Right cardiac atrium (tissue), 5 donors: ENCODE data around the gene KCNA2. TPM values are rescaled to one million over a fixed set of nuclear protein-coding genes. Genes with fewer than 3 reads are reported as not detected.
A peak's percentile ranks its signal among the peaks of the same experiment; 100 is the strongest.

Source experiments
- ATAC-seq, 2 donors: fragments of 200-7000 bp; cut with Tn5 transposase; one replicate each; pipeline versions ENCODE4 v1.8.0 to v1.9.1; 2020; ENCODE audit warnings: moderate library complexity in 2 of 2, mild to moderate bottlenecking in 1 of 2
- DNase-seq, 3 donors: peaks; one replicate each; pipeline ENCODE4 v3.0.0-alpha.2; 2020
- H3K27ac ChIP-seq: one replicate; pipeline ENCODE4 v1.5.1; 2013; ENCODE audit warnings: mild to moderate bottlenecking, low read length, control low read depth, moderate library complexity
- H3K27me3 ChIP-seq: one replicate; pipeline ENCODE4 v1.6.1; 2013; ENCODE audit not compliant: control insufficient read depth, insufficient read depth
- H3K4me1 ChIP-seq: one replicate; pipeline ENCODE4 v1.6.1; 2013; ENCODE audit warnings: low read length; ENCODE audit not compliant: control insufficient read depth, insufficient read depth
- H3K4me3 ChIP-seq: one replicate; pipeline ENCODE4 v1.5.1; 2013; ENCODE audit warnings: low read length, control low read depth
- H3K9me3 ChIP-seq: one replicate; pipeline ENCODE4 v1.6.1; 2013; ENCODE audit warnings: low read length; ENCODE audit not compliant: control insufficient read depth
- WGBS: extraction: QIAGEN DNeasy Blood & Tissue Kit; methylation state at CpG from one replicate; pipeline ENCODE4 v1.1.7; 2013; 5-methylcytosine and 5-hydroxymethylcytosine counted together
- intact Hi-C, 4 donors: fragments of 100-400 bp; cut with DNase I; formaldehyde crosslinking; loops; one replicate each; pipeline versions ENCODE4 v1.11.0 to v1.14.0; 2022 to 2023
- polyA plus RNA-seq: library from polyadenylated mRNA; stranded (reverse); fragments of 200-250 nt; gene quantifications from one replicate; pipeline ENCODE4 v1.2.3, GENCODE V29; 2013
- total RNA-seq, 4 donors: library from RNA; stranded (reverse); fragmentation: NEBNext Ultra II Directional; extraction: Animal tissue kit (Norgen Biotek cat#: 25700); gene quantifications; one replicate each; pipeline ENCODE4 v1.2.1, GENCODE V29; 2021
- donor health status: healthy with polysubstance abuse.
- donor health status: DM: no; HTN: yes; CAD: no.
- donor health status: DM: no; HTN: no; CAD: no.
- donor health status: DM: no; HTN: yes; CAD: no; lungs with severe emphysema.
- donor health status: DM: yes; HTN: yes; CAD: no.

KCNA2 gene
- total and polyA plus RNA-seq, 5 donors, result 0.48 to 1.5 (median 0.82) TPM

DNA sequence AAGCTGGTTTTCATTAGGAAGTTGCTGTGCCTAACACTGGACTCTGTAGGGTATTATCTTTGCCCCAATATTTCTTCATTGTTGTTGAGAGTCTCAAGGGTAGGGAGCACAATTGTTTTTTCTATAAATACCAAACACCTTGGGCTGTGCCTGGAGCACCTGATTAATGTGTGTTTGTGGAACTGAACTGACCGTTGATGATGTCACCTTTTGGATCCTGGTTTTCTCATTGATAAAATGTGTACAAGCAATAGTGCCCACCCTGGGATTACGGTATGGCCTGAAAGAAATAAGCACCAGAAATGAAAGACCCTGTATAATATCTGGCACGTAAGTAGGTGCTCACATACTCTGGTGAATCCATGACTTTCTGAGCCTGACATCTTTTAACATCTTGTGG is 39.3 kb downstream of the KCNA2 start:
- Histone ChIP-seq H3K4me3 (no peak overlapping the region), H3K27me3 (no peaks in the 10 kb centered on the region), H3K9me3 (no peaks in the 10 kb centered on the region), H3K4me1 (no peaks in the 10 kb centered on the region), H3K27ac (no peak overlapping the region)
- ATAC-seq (no peak), DNase-seq (no peak)
- WGBS, result 71% methylated on average over 3 of the region's 3 CpGs
- intact Hi-C loops, result no loop called here

DNA sequence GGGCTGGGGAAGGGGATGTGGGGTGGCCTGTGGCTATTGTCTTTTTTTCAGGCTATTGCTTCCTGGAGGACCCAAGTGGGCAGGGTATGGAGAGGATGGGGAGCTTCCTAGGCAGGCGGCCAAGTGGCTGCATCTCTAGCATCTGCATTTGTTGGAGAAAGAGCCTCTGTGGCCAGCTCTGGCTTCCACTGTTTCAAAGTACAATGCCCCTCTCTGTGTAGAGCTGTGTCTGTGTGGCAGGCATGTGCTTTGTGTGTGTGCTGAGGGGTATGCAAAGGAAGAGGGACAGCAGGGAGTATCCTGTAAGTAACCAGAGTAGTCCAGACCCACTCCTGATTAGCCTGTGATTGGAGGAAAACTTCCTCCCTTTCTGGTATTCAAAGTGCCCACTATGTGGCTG is 40.6 kb downstream of the KCNA2 start:
- WGBS, result 50% methylated on average over 1 of the region's 1 CpG
- ATAC-seq, result no peak
- H3K27me3 ChIP-seq, result no peaks in the 10 kb centered on the region

DNA sequence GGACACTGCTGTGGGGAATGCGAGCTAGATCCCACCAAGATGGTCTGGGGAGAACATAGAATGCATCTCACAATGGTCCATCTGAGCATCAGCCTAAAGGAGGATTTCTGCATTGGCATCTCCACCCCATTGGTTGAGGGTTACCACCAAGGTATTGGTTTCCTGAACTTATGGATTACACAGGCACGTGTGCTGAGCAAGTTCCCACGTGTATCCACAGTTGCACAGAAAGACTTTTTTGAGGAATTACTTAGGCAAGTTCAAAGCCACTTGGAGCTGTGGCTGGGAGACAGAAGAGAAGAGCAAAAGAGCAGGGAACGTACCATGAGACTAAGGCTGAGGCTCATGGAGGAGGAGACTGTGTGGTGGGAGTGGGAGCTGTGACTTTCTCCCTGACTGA is 43.1 kb downstream of the KCNA2 start:
- Histone ChIP-seq H3K9me3 (no peaks in the 10 kb centered on the region), H3K4me1 (no peaks in the 10 kb centered on the region), H3K27ac (no peak overlapping the region), H3K4me3 (no peak overlapping the region), H3K27me3 (no peaks in the 10 kb centered on the region)
- intact Hi-C loops, result no loop called here
- WGBS, result 79% methylated on average over 4 of the region's 4 CpGs
- DNase-seq (no peak), ATAC-seq (no peak)

More for the DNA sequence above, 40.6 kb downstream of the KCNA2 start:
- DNase-seq, result no peak
- Histone ChIP-seq H3K27ac (no peak overlapping the region), H3K9me3 (no peaks in the 10 kb centered on the region), H3K4me3 (no peak overlapping the region), H3K4me1 (no peaks in the 10 kb centered on the region)
- intact Hi-C loops, result no loop called here

DNA sequence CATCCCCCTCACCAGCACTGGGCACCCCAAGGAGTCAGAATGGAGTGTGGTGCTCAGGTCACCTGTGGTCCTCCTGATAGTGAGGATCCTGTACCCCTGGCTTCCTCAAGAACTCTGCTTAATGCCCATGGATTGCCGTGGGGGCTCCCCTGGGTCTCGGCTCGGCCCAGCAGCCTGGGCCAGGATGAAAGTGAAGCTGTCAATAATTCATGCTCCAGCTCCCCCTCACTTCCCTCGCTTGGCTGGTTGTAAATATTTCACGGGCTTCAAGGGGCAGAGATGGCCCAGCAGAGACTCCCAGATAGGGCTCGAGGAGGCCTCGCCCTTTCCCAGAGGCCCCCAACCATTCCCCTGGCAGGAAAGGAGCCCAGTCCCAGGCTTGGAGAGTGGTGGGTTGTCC is 44.6 kb downstream of the KCNA2 start:
- WGBS, result 75% methylated on average over 7 of the region's 7 CpGs
- Histone ChIP-seq H3K9me3 (no peaks in the 10 kb centered on the region), H3K27me3 (no peaks in the 10 kb centered on the region), H3K4me1 (no peaks in the 10 kb centered on the region), H3K27ac (no peak overlapping the region), H3K4me3 (no peak overlapping the region)
- ATAC-seq, result no peak
- DNase-seq, result no peak
- intact Hi-C loops, result no loop called here

DNA sequence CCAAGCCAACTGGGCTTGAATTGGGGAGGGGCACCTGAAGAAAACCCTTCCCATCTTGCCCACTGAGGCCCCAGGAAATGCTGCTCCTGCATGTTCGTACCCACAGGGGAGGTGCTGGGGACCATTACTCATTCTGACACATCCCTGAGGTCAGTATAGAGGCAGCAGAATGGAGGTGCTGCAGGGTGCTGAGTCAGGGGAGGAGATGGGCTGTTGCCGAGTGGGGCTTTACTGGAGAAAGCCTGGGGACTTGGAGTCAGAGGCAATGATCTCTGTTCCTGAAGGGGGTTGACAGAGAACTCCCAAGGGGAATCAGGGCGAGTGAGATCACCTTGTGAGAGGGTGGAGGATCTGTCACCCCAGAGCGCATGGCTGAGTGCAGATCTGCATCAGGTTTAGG is 47.0 kb downstream of the KCNA2 start:
- intact Hi-C loops, result loop anchor here (5.0 to 10.0 kb wide), 3 partner anchors 46 to 226 kb away; partner anchors contain the start of gene KCNA2 (in 1 of the 4)
- DNase-seq, result no peak
- Histone ChIP-seq H3K4me1 (no peaks in the 10 kb centered on the region), H3K27me3 (no peaks in the 10 kb centered on the region), H3K27ac (no peak overlapping the region), H3K4me3 (no peak overlapping the region), H3K9me3 (no peaks in the 10 kb centered on the region)
- ATAC-seq, result no peak
- 51% methylated on average over 4 of the region's 4 CpGs for WGBS

DNA sequence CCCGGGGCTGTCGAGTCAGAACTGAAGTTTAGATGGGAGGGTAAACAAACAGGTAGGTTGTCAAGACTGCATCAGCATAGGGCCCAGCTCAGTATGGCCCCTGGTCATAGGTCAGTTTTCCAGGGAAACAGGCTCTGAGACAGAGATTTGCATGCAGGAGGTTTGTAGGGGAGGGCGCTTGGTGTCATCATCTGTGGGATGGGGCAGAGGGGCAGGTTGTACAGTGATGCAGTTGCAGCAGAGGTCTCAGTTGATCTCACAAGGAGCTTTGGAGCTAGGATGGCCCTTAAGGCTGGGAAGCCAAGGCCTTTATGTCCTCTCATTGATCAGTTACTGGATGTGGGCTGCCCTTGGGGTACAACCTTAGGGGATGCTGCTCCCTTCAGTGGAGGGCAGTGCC is 48.7 kb downstream of the KCNA2 start:
- H3K4me1 ChIP-seq, result no peaks in the 10 kb centered on the region
- 70% methylated on average over 3 of the region's 3 CpGs for WGBS
- DNase-seq, result no peak
- no peaks in the 10 kb centered on the region for H3K9me3 ChIP-seq
- ATAC-seq, result no peak
- intact Hi-C loops, result loop anchor here (5.0 to 10.0 kb wide), 3 partner anchors 47 to 227 kb away; partner anchors contain the start of gene KCNA2 (in 1 of the 4)
- no peak overlapping the region for H3K4me3 ChIP-seq
- H3K27ac ChIP-seq, result no peak overlapping the region
- H3K27me3 ChIP-seq, result no peaks in the 10 kb centered on the region

DNA sequence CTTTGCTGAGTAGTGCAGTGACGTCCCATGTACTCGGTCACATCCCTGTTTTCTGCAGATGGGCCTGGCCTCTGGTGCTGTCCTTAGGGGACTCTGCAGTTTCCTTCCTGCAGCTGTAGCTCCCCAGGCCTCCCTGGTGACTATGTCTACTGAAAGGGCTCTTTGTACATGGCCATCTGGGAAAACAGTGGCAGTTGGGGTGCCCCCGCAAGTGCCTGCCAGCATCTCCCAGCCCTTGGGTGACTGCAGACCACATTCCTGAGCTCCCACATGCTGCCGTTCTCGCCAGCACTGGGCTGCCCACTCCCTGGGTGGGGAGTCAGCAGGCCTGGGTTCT is 49.7 kb downstream of the KCNA2 start:
- WGBS, result 44% methylated on average over 5 of the region's 5 CpGs

DNA sequence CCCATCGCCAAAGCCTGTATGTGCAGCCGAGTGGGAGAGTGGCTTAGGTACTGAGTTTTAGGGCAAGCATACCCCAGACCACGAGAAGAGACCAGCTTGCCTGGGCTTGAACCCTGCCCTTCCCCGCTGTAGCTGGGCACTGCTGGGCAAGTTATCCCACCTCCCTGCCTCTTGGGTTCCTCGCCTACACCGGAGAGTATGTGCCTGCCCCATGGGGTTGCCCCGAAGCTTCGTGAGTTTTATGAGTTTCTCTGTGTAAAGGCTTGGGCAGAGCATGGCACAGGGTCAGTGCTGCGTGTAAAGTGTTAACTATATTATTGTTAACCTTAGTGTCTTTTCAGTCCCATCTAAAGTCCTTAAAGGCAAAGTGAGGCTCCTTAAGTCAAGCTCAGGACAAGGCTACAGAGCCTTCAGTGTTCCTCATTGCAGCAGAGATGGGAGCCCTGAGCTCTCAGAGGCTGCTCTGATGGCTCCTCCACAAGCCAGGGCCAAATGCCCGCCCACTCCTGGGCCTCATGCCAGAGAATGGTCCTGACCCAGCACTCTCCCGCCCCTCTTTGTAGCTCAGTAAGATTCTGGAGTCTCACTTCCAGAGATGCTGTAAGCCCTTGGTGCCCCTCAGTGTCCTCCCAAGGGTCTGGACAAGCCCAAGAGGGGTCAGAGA is 50.2 kb downstream of the KCNA2 start:
- Histone ChIP-seq H3K27ac (no peak overlapping the region), H3K27me3 (no peaks in the 10 kb centered on the region), H3K4me3 (no peak overlapping the region), H3K4me1 (no peaks in the 10 kb centered on the region), H3K9me3 (no peaks in the 10 kb centered on the region)
- peak; percentile 76 to 83 for ATAC-seq
- intact Hi-C loops, result loop anchor here (2.0 to 10.0 kb wide), 4 partner anchors 49 to 229 kb away; partner anchors contain the start of gene KCNA2 (in 1 of the 4)
- 36% methylated on average over 11 of the region's 11 CpGs for WGBS
- DNase-seq, result peak; percentile 71 to 91 (median 89)

More for the DNA sequence above, 49.7 kb downstream of the KCNA2 start:
- H3K9me3 ChIP-seq, result no peaks in the 10 kb centered on the region
- DNase-seq, result peak in 1 of 3 donors; percentile 46
- no peaks in the 10 kb centered on the region for H3K4me1 ChIP-seq
- H3K4me3 ChIP-seq, result no peak overlapping the region
- intact Hi-C loops, result loop anchor here (5.0 to 10.0 kb wide), 3 partner anchors 48 to 228 kb away; partner anchors contain the start of gene KCNA2 (in 1 of the 4)
- peak in 1 of 2 donors; percentile 18 for ATAC-seq
- no peaks in the 10 kb centered on the region for H3K27me3 ChIP-seq
- no peak overlapping the region for H3K27ac ChIP-seq

DNA sequence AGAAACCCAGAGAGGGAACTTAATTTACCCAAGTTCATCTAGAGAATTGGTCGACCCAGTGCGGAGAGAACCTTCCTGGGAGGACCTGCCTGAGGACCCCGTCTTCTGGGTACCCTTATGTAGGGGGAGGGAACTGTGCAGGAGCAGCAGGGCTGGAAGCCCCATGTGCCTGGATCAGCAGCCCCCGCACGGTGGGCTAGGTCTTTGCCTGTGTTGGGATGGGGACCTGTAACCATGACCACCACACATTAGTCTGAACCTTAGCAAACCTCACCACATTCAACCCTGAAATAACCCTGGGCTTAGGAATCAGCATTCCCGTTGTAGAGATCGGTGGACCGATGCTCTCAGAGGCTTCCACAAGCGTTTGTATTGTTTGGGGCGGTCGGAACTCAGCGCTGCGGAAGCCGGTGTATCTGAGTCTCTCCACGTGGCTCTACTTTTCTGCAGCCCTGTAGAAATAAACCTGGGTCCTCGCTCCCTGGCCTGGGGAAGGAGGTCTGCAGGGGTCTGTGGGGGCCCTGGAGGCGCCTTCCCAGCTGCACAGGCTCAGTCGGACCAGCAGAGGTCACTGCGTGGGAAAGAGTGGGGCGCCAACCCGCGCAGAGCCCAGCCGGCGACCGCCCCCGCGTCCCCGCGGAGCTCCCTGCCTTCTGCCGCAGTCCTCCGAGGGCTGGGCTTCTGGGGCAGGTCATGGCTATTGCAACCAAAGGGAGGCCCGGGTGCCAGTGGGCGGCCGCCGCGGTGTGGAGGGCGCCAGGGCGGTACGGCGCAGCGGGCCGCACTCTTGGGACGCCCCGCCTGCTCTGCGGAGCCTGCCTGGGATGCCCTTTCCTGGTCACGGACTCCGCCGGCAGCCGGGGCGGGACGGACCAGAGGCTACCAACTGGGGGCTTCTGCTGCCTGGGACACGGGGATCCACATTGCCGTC is 51.0 kb downstream of the KCNA2 start:
- WGBS, result 9% methylated on average over 53 of the region's 53 CpGs
- H3K9me3 ChIP-seq, result no peaks in the 10 kb centered on the region
- no peaks in the 10 kb centered on the region for H3K27me3 ChIP-seq
- intact Hi-C loops, result loop anchor here (2.0 to 10.0 kb wide), 4 partner anchors 50 to 230 kb away; partner anchors contain the start of gene KCNA2 (in 1 of the 4)
- H3K4me3 ChIP-seq, result peak overlapping the region; percentile 36
- H3K4me1 ChIP-seq, result no peaks in the 10 kb centered on the region
- peak; percentile 89 to 91 for ATAC-seq
- DNase-seq, result peak; percentile 63 to 82 (median 78)
- no peak overlapping the region for H3K27ac ChIP-seq

DNA sequence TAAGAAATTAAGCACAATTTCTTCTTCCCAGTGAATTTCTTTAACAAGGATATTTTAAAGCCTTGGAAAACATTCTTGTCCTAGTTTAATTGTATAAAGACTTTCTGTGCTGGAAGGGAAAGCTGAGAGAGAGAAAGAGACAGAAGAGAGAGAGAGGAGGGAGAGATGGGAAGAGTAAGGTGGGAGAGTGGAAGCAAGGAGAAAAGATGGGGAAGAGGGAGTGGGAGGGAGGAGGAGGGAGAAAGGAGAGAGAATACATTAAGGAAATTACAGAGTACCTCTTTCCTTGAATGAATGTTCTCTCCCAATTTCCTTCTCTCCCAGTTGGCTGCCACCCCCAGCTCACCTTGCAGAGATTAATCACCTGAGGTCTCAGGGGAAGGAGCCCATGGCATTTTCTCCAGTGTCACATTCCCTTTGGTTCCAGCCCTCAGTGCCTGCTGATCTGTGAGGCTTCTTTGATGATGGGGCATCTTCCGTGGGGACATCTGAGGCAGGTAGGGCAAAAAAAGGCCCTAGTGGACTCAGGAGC is 54.8 kb downstream of the KCNA2 start:
- H3K27me3 ChIP-seq, result no peaks in the 10 kb centered on the region
- no peak overlapping the region for H3K4me3 ChIP-seq
- H3K27ac ChIP-seq, result no peak overlapping the region
- ATAC-seq (no peak), DNase-seq (no peak)
- intact Hi-C loops, result loop anchor here in 3 of 4 donors (10.0 kb wide), 2 partner anchors 53 to 233 kb away; partner anchors contain the start of gene KCNA2 (in 1 of the 3)
- no peaks in the 10 kb centered on the region for H3K4me1 ChIP-seq
- H3K9me3 ChIP-seq, result no peaks in the 10 kb centered on the region
- WGBS, result 77% methylated on average over 1 of the region's 1 CpG
